Body of pancreas (tissue), 4 donors: ENCODE data around the gene RALA. TPM values are rescaled to one million over a fixed set of nuclear protein-coding genes. Genes with fewer than 3 reads are reported as not detected.

Source experiments
- ATAC-seq: fragments of 150-250 bp; one replicate; pipeline ENCODE4 v1.9.1; 2016
- DNase-seq, 4 donors: peaks; one replicate each; pipeline ENCODE4 v3.0.0-alpha.2; 2019
- H3K27ac ChIP-seq, 4 donors: fragments of 200-600 bp; sonication (generic); 1 replicate in 3 of 4; 2 replicates in 1 of 4; pipeline versions ENCODE4 v1.5.1 to v1.6.1; 2016 to 2019; ENCODE audit warnings: mild to moderate bottlenecking in 1 of 4, mixed read lengths in 1 of 4, moderate library complexity in 1 of 4
- H3K27me3 ChIP-seq, 2 donors: fragments of 200-600 bp; sonication (generic); one replicate each; pipeline ENCODE4 v1.6.0; 2016; ENCODE audit warnings: mild to moderate bottlenecking in 1 of 2
- H3K36me3 ChIP-seq, 2 donors: fragments of 200-600 bp; sonication (generic); replicated peaks in 1 of 2; 2 replicates each; pipeline ENCODE4 v1.5.1; 2016; ENCODE audit warnings: low read depth in 2 of 2; ENCODE audit not compliant: insufficient read depth in 1 of 2
- H3K4me1 ChIP-seq: fragments of 200-600 bp; sonication (generic); one replicate; pipeline ENCODE4 v1.6.0; 2016
- H3K4me3 ChIP-seq, 2 donors: fragments of 200-600 bp; sonication (generic); 1 replicate in 1 of 2; 2 replicates in 1 of 2; pipeline ENCODE4 v1.5.1; 2016 to 2019
- H3K9me3 ChIP-seq, 3 donors: fragments of 200-600 bp; sonication (generic); 1 replicate in 2 of 3; 2 replicates in 1 of 3; pipeline ENCODE4 v1.5.1; 2016
- CTCF ChIP-seq, 7 experiments: fragments of 450-650 bp in 4 of 7; fragments of 200-600 bp in 3 of 7; sonication (generic) in 3 of 7; IDR thresholded peaks; one replicate each; pipeline ENCODE4 v1.5.1; 2016 to 2019; ENCODE audit warnings: antibody characterized with exemption in 7 of 7
- POLR2A ChIP-seq, 3 donors: fragments of 450-650 bp; IDR thresholded peaks; one replicate each; pipeline ENCODE4 v1.6.1; 2016; ENCODE audit warnings: antibody characterized with exemption in 3 of 3, mild to moderate bottlenecking in 2 of 3
- WGBS, 2 donors: methylation state at CpG; one replicate each; pipeline ENCODE4 v1.1.5; 2017; 5-methylcytosine and 5-hydroxymethylcytosine counted together
- intact Hi-C: fragments of 100-400 bp; cut with DNase I; formaldehyde crosslinking; loops from one replicate; pipeline ENCODE4 v1.15.1; 2023
- total RNA-seq, 2 donors: library from RNA; depleted of rRNA; stranded (reverse); fragments of >200 nt; gene quantifications; one replicate each; pipeline ENCODE4 v1.1.0, GENCODE V29; 2016

Gene RALA
- total RNA-seq, 2 donors from 2014 or later, result 10.5 to 14.5 TPM

- 79 to 80% methylated on average over 4 of the region's 4 CpGs for WGBS, 2 donors
- DNase-seq (no peak), ATAC-seq (no peak)
- no peak overlapping the region for H3K27ac ChIP-seq
- H3K4me3 ChIP-seq, result no peak overlapping the region
- no peaks in the 10 kb centered on the region for H3K9me3 ChIP-seq
- peaks cover 0 to 4% of the 10 kb centered on the region in 2 donors for H3K36me3 ChIP-seq
- H3K27me3 ChIP-seq, result no peaks in the 10 kb centered on the region
- TF ChIP-seq CTCF (IDR thresholded peaks at IDR 0.05), result no peak
- no peak for TF ChIP-seq POLR2A (IDR thresholded peaks at IDR 0.05)
- intact Hi-C loops, result no loop called here
- no peaks in the 10 kb centered on the region for H3K4me1 ChIP-seq
Observed at GRCh38 chr7:39702133-39702532, 78.8 kb downstream of the RALA start.

- H3K27ac ChIP-seq, result no peak overlapping the region
- H3K36me3 ChIP-seq, result no peaks in the 10 kb centered on the region
- ATAC-seq (no peak), DNase-seq (no peak)
- no peaks in the 10 kb centered on the region for H3K4me1 ChIP-seq
- H3K9me3 ChIP-seq, result no peaks in the 10 kb centered on the region
- peak overlapping the region in 1 of 2 donors; percentile 2 for H3K4me3 ChIP-seq
- H3K27me3 ChIP-seq, result no peaks in the 10 kb centered on the region
- TF ChIP-seq POLR2A (IDR thresholded peaks at IDR 0.05) (no peak), CTCF (IDR thresholded peaks at IDR 0.05) (peak in 1 of 7 experiments; percentile 1)
- intact Hi-C loops, result no loop called here
- WGBS, 2 donors, result 75 to 83% methylated on average over 5 of the region's 5 CpGs
Observed at GRCh38 chr7:39703144-39703543, 79.8 kb downstream of the RALA start.

DNA sequence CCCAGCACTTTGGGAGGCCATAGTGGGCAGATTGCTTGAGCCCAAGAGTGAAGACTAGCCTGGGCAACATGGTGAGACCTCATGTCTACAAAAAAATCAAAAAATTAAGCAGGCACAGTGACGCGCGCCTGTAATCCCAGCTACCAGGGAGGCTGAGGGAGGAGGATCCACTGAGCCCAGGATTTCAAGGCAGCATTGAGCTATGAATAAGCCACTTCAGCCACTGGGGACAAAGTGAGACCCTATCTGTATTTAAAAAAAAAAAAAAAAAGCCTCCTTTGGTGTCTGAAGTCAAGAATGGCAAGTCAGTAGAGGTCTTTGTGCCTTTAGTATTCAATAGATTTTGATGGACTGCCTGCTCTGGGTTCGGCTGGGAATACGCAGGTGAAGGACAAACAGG, 85.7 kb downstream of the RALA start:
- TF ChIP-seq POLR2A (IDR thresholded peaks at IDR 0.05) (no peak), CTCF (IDR thresholded peaks at IDR 0.05) (no peak)
- DNase-seq (no peak), ATAC-seq (no peak)
- Histone ChIP-seq H3K9me3 (peaks cover 0 to under 1% (median 0%) of the 10 kb centered on the region in 3 donors), H3K27ac (no peak overlapping the region), H3K36me3 (no peaks in the 10 kb centered on the region), H3K27me3 (no peaks in the 10 kb centered on the region), H3K4me1 (no peaks in the 10 kb centered on the region), H3K4me3 (no peak overlapping the region)
- intact Hi-C loops, result no loop called here
- 79 to 87% methylated on average over 5 of the region's 5 CpGs for WGBS, 2 donors

DNA sequence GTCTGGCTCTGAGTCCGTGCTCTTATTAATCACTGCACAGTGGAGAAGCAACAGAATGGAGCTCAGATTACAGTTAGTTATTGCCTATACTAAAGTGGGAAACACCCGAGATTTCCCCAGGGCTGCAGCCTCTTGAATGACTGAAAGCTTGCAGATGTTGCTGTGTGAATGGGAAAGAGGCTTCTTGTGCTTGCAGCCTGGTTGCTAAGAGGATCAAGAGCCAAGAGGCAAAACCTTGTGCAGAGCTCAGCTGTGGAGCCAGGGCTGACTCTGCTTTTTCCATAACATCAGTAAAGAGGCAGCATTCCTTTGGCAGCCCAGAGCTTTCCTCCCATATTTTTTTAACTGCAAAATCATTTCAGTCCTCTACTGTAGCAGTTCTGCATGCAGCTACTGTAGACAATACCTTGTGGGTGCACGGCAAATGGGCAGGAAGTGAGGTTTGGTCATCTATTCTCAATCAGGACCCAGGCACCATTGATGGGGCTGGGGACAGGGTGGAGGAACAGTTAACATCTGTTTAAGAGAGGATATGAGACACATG, 86.5 kb downstream of the RALA start:
- no peaks in the 10 kb centered on the region for H3K36me3 ChIP-seq
- WGBS, 2 donors, result 12 to 22% methylated on average over 3 of the region's 3 CpGs

More for the DNA sequence above, 86.5 kb downstream of the RALA start:
- no peaks in the 10 kb centered on the region for H3K4me1 ChIP-seq
- peak in 2 of 4 donors; percentile 10 to 32 for DNase-seq
- intact Hi-C loops, result no loop called here
- no peak overlapping the region for H3K4me3 ChIP-seq
- TF ChIP-seq POLR2A (IDR thresholded peaks at IDR 0.05) (no peak), CTCF (IDR thresholded peaks at IDR 0.05) (no peak)
- H3K9me3 ChIP-seq, result peaks cover 0 to 8% (median 0%) of the 10 kb centered on the region in 3 donors
- no peak overlapping the region for H3K27ac ChIP-seq
- H3K27me3 ChIP-seq, result no peaks in the 10 kb centered on the region
- no peak for ATAC-seq
